ENCODE data around the gene DACH1.
A peak's percentile ranks its signal among the peaks of the same experiment; 100 is the strongest.
"Not testable (repeated sequence)": the region's sequence is repeated elsewhere in the genome, so short reads cannot be mapped to it uniquely, and the experiment has no call there.

Gene DACH1

DNA sequence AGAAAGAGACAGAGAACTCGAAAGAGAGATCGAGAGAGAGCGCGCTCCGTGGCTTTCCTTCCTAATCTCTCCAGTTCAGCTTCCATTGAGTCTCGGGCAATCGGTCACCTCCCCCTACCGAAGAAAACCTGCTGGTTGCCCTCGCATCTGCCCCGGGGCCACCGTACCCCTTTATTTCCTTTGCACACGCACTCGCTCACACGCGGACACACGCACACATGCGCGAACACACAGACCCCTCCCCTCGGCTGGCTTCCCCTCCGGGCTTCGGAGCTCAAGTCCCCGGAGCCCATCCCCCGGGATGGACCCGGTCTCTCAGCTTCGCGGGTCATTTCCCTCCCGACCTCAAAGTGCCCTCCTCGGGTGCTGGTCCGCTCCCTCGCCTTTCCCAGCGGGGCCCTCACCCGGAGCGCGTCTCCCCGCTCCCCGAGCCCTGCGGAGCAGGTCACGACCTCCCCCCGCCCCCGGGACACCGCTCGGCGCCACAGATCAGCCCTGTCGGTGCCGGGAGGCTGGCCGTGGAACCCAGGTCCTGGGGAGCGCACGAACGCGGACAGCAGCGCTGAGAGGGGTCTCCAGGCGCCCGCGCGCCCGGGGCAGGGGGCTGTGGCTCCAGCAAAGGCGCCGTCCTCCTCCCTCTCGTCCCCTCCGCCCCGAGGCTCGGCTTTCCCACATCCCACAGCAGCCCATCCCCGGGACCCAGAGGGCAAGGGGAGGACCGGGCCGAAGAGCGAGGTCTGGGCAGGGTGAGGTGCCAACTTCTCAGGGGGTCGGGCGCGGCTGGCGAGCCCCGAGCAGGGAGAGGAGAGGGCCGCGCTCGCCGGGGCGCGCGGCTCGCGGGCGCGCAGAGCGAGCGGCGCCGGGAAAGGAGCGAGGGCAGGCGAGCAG is 1.8 kb downstream of the DACH1 start:
- DNase-seq, result peak in 1 of 2 experiments; percentile 15

DNA sequence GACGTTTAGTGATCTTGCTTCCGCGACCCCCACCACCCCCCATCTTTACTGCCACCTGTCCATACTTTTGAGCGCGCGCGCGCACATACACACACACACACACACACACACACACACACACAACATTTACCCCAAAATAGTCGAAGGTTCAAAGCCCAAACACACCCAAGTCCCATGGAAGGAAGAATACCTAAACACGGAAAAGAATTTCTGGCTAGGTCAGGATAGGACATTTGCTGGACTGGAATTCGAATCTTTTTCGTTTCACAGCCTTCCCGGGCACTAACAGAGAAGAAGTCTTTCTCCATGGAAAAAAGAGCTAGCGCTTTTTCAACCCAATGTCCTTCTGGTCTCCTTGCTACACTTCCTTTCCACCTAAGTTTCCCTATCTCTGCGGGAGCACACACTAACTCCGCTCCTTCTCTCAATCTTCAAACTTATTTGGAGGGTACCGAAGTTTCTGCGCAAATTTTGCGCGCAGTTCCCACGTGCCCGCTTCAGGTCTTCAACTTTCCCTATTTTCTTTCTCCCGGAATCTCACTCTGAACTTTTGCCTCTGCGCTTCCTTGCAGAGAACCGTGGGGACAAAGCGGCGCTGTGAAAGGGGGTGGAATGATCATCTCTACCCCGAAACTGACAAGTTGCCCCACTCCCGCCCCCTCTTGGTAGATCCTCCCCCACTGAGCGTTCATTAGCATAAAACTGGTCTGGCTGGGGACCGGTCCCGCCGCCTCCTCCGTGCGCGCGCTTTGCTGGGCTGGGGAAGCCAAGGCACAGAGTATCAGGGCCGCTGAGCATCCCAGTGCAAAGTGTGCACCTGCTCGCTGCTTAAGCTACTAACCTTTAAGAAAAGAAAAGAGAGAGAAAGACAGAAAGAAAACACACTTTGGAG is 2.7 kb downstream of the DACH1 start:
- DNase-seq, result no peak

DNA sequence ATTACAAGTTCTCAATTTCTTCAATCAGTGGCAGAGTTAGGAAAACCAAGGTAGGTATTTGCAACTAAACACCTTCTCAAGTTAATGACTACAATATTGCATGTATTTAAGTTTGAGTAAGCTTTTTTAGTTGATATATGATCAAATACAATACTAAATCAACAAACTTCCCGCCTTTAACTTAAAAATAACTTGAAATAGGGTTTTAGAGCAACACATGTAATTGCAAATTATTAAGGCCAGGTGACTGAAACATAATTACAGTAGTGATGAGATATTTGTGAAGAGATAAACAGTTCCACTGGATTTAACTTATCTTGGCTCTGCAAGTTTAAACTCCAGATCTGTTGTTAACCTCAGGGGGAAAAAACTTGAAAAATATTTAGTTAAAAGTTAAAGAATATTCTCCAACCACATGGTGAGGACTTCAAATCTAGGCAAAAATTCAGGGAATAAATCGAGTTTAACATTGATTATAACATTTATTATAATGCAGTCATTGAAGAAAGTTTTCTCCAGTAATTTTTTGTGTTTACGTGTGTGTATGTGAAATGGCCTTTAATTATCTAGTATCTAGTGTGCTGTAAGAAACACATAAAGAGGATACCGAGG is 3.6 kb downstream of the DACH1 start:
- no peak for DNase-seq

DNA sequence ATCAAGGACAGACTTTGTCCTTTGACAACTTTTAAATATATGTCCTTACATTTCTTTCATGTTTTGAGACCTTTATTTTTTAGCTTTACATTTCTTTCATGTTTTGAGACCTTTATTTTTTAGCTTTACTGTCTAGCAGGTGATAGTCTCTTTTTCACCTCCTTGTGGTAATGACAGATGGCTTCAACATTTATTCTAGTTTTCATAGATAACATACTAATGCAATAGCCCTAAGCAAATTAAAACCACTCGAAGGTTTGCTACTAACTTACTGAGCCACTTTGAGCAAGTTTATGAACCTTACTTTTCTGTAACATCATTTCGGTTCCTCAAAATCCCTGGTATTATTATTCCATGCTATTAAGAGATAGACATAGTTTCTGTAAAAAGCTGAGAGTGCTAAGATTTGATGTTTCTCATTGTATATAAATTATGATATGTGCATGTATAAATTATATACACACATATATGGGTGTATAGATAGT is 4.5 kb downstream of the DACH1 start:
- DNase-seq, result no peak

DNA sequence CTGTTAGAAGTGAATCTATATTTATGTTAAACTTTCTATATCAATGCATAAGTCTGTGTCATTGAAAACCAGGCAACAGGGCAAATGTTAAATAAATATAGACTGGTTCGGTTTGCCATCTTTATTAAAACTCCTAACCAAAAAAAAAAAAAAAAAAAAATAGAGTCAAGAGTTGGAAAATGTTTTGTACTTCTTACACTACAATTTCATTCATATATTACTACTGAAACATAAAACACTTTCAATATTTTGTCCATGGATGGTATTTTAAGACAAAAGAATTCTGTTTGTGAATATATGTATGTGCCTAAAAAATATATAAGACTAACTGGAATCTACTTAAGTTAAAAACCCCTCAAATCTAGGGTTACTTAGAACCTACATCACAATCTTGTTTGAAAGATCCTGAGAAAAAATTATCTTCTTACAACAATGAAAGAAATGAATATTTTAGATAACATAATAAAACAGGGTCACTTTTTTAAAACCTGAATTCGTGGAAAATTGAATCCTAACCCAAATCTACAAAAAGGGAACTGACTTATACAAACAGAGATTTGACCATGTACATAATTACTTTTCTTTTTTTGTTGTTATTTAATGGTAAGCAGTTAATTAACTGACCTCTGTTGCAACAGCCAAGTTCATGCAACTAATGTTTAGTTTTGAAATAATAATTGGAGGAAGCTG is 5.1 kb downstream of the DACH1 start:
- no peak for DNase-seq

DNA sequence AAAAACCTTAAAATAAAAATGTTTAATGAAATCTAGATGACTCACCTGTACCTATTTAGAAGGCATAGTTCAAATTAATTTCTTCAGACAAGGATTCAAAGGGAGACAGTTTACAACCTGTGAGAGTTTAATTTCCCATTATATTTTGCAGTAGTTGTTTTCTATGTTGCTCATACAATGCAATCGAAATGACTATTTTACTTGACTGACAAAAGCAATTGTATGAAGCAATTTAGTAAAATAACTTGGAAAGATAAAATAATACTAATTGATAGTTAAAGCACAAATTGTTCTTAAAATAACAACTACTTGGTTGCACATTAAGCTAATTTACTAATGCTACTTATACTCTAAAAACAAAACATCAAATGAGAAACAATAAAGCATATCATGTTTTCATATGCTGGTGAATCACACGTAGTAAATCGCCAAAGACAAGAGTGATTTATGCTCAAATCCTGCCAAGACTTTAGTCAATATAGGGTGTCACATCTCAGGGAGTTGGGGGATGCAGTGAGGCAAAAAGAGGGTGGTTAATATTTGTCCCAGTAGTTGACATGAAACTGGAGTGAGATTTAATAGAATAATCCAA is 6.4 kb downstream of the DACH1 start:
- no peak for DNase-seq

DNA sequence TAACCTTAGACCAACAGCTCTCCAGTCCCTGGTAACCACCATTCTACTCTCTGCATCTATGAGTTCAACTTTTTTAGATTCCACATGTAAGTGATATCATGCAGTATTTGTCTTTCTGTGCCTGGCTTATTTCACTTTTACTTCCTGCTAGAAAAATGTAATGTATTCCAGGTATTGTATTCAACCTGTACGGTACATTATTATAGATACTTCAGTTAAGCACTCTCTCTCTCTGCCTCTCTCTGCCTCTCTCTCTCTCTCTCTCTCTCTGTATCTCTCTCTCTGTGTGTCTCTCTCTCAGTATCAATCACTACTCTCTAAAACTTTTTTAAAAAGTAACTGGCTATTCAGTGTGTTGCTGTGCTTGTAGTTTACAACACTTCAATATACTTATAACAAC is 8.4 kb downstream of the DACH1 start:
- no peak for DNase-seq

DNA sequence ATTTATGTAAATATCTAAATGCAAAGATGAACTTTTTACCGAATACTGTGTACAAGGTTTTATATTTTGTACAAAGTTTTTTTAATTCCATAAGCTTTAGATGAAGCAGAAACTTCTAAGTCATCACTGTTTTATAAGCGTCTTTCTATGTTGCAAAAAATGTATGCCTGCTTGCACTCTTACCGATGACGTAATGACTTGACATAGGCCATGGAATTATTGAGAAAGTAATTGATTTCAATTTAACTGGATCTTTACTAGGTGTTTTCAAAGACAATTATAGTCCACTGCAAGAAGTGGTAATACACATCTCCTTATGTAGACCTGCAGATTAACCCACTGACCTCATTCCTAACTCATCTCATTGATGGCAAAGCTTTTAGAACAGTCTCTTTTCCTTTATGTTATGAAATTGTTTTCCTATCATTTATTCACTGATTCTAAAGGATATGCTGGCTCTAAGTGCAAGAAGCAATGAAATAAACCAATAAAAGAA is 10.4 kb downstream of the DACH1 start:
- DNase-seq, result no peak

DNA sequence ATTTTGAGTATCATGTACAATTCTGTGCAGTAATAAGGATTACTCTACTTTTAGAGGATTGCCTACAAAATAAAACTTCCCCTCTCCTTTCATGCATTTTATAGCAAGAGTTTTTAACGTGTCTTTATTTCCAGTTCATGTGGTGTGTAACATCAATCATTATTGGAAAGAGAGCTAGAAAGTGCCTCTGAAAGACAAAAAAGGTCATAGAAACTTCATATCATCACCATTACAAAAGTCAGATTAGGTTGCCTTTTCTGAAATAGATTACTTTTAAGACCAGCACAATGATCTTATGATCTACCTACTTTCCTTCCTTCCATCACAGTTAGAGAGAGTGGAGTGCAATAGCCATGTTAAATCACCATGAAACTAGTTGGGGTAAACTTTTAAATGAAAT is 12.6 kb downstream of the DACH1 start:
- DNase-seq, result no peak

DNA sequence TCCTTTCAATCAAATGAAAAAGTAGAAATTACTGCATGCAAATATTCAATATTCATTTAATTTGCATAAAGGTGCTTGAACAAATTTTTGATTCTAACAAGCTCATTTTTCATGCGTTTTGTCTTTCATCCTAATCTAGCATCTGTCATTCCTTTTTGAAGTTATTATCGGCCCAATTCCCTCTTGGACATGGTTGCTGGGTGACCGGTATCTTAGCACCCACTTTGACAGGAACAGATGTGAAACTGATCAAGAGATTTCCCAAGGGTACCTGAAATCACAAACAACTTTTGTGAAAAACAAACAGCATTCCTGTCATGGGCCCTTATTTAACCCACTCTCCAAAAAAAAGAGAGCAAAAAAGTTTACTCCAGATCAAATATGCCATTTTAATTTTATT is 13.3 kb downstream of the DACH1 start:
- DNase-seq, result no peak

DNA sequence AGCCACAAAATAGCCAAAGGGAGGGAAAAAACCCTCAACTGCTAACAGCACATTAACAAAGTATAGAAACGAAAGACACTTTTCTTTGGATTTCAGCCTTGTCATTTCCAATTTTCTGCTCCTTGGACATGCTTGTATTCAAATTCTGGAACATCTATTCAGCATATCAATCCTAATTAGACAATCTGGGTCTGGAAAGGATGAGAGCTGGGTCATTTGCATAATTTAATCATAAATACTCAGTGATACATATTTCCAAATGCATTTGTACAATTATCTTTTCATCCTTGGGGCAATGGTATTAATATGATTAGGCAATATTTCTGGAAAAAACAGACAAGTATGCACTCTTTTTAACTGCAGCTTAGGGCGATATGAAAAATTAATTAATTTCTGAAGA is 14.3 kb downstream of the DACH1 start:
- no peak for DNase-seq

DNA sequence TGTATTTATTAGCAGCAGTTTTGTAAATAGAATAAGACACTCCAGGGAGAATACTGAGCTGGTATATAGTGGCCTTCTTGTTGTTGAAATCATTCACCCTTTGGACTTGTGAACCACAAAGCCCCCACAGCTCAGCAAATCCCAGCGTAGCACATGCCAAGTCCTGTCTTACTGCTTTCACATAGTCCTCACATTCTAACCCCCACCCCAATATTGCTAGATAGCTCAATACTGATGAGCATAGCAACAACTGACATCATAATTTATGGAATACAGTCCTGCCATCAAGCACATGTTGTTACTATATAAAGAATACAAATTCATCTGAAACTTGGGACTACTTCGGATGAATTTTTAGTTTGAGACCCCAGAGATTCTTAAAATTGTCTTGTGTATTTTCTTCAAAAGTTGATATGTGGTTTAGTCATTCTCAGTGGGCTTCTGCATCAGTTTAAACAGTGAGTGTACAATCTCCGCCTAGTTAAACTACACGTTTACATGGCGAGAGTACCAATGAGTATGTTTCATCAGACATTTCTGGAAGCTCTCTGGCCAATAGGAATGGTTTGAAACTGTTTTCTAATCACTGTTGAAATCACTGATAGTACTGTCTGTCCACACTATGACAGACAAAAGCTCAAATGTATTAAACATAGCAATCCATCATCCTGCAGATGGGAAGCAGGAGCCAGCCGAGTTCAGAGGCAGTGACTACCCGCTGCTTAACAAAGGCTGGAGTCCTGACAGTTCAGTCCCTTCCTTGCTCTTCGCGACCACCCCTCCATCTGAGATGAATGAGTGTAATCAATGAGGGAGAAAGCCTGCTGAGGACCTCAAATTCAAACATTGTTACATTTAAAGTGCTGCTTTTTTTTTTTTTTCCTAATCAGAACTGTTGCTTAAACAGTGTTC is 15.2 kb downstream of the DACH1 start:
- DNase-seq, result no peak

DNA sequence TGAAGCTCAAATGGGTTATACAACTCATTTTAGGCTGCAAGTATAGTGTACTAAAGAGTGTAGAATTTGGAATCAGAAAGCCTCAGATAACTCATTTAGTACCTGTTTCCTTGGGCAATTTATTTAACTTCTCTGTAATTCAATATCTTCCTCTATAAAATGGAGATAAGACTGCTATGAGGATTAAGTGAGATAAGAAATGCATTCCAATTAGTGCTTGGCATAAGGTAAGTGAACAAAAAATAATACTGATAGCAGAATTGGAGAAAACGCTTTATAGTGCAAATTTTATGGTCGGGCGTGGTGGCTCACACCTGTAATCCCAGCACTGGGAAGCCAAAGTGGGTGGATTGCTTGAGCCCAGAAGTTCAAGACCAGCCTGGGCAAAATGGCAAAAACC is 25.0 kb downstream of the DACH1 start:
- no peak for DNase-seq

DNA sequence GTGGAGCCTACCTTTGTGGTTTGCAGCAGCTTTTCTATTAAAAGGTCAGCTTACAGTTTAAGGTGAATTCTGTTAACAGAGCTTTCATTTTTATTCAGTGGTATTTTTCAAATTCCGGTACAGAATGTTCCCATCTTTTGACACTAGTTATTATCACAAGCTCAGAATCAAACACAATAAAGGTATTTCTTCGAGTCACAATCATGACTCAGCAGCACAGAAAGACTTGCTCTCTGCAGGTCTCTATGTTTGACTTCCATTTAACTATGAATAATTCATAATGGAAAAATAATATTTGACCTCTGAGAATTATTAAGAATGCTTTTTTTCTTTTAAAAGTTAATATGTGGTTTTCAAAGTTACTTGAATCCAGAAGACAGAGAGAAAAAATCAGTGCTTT is 28.2 kb downstream of the DACH1 start:
- no peak for DNase-seq

DNA sequence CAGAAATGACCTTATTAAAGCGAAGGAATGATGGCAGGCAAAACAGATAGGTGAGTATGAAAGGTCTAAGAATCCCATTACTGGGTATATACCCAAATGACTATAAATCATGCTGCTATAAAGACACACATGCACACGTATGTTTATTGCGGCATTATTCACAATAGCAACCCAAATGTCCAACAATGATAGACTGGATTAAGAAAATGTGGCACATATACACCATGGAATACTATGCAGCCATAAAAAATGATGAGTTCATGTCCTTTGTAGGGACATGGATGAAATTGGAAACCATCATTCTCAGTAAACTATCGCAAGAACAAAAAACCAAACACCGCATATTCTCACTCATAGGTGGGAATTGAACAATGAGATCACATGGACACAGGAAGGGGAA is 29.4 kb downstream of the DACH1 start:
- DNase-seq, result not testable (repeated sequence)

DNA sequence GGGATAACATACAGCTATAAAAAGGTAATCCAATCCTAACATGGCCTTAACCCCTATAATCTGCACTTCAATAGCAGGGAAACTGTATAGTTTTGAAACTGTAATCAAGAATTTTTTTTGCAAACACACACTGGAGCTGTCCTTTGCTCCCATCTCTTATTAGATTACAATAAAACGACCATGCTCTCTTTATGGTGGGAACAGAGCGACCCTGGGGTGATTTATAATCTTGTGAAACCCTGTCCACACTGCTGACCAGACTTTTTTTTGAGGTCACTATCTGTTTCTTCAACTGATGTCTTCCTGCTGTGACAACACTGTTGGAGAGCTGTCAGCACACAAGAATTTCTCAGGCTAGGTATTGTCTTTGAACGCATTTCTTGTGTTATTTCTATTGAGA is 35.3 kb downstream of the DACH1 start:
- no peak for DNase-seq

DNA sequence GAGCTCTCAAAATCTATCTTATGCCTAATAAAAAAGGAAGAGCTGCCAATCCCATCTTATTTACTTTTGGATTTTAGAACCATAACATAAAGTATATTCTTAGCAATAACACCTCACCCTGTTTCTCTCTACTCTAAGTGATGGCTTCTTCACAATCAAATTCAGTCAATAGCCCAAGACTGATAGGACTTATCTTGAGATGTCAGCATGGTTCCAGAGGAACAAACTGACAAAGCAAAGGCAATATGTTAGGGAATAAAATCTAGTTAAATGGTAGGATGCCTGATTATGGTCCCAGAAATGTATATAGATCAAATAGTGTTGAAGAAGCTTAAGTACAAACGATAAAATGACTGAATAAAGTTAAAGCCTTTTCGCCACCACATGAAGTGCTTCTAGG is 36.3 kb downstream of the DACH1 start:
- no peak for DNase-seq

DNA sequence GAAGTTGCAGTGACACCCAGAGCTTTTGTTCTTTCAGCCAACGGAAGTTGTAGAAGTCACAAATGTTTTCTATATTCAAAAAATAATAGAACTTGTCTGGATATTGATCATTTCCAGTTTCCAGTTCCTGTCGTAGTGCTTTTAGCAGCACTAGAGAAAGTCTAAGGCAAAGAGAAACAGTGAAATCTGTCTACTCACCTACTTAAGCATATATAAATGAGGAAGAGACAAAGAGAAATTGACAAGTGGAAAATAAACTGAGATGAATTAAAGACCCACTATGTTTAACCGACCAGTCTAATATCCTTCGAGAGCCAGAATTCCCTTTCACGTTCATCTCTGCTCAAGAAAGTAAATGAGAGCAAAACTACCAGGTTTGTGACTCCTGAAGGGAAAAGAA is 36.7 kb downstream of the DACH1 start:
- no peak for DNase-seq

DNA sequence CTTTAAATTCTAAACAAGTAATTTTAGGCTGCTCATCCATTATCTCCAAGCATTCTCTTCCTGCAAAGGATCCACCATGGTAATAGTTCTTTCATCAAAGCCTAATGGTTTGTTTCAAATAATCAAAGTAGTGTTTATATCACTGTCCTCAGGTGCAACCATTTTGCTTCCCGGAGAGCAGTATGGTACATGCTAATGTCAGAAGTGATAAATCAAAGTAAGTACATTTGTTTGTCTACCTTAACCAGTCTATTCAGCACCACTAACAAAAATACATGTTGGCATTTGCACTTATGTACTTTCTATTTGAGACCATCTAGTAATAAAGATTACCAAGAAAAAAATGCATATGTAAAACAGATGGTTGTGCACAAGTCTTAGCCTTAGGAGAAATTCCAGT is 37.5 kb downstream of the DACH1 start:
- DNase-seq, result no peak

DNA sequence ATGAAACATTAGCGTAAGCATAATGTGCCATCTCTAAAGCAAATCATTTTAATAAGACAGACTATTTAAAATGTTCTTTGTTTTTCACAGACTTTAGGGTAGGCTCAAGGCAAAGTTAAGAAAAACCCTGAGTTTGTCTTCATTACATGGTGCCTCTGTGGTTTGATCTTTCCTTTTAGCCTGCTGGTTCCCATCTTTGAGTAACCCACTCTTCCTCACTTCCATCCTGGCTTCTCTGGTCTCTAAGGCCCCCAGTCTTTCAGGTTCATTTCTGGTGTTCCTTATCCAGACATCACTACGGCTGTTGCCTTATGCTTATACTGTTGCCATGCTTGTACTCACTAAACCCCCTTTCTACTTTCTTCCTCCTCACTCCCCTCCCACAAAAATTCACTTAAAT is 38.4 kb downstream of the DACH1 start:
- DNase-seq, result no peak

DNA sequence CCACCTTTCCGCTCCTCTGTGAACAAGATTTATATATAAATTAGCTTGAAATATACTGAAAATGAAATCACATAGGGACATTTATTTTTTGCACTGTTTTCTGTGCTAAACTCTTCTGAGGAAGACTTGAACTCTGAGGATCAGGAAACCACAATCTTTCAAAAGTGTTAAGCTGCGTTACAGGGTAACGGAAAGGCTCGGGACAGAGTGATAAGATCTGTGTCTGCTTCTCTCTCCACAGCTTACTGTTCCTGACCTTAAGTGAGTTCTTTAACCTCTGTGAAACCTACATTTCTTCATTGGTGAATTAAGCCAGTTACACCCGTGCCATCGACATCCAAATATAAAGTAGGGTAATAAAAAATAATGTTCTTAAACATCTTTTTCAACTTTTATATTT is 38.9 kb downstream of the DACH1 start:
- no peak for DNase-seq
